GM23248 (cell line): ENCODE measurements around the gene TRAF7.

Experiments used
- EZH2 ChIP-seq: fragments of 200-600 bp; sonication (generic); IDR thresholded peaks from 2 replicates; pipeline ENCODE4 v1.6.1; 2018; ENCODE audit warnings: antibody characterized with exemption, mild to moderate bottlenecking; ENCODE audit not compliant: insufficient read depth, poor library complexity, severe bottlenecking
- EZH2phosphoT487 ChIP-seq: fragments of 200-600 bp; sonication (generic); IDR thresholded peaks from 2 replicates; pipeline ENCODE4 v1.6.1; 2018; ENCODE audit warnings: antibody characterized with exemption, moderate library complexity, mild to moderate bottlenecking, low read depth; ENCODE audit not compliant: insufficient read depth

DNA sequence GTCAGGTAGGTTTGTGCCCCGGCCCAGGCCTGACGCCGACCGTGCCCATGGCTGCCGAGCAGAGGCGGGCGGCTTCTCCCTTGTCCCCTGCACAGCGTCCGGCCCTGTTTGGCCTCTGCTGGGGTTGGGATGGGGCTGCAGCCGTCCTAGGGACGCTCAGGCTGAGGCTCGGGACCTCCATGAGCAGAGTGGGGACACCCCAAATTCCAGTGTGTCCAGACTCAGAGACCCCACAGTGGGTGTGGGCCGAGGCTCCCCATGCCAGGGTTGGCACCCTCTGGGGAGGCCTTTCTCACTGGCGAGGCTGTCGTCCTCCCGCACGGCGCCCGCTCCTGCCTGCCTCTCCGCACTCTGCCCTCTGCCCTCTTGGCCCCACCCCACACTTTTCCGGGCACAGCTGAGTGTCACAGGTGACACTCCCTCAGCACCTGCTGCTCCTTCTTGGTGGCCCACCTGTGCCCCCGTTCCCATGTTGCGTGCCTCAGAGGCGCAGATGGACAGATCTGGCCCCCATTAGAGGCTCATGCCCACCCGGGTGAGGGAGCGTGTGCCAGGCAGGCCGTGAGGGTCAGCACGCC is 16.1 kb downstream of the TRAF7 start:
- no peak for TF ChIP-seq EZH2
- TF ChIP-seq EZH2phosphoT487: no peak
